ENCODE measurements around the gene PGP. TPM values are rescaled to one million over a fixed set of nuclear protein-coding genes. Genes with fewer than 3 reads are reported as not detected.
A peak's percentile ranks its signal among the peaks of the same experiment; 100 is the strongest.

Gene PGP
- total RNA-seq, 1 experiment from 2014 or later: 45.0 TPM

GRCh38 chr16:2233046-2233775 is 18.6 kb upstream of the PGP start:
- Mint-ChIP-seq H3K4me3 (ENCODE audit: low read depth, unreplicated experiment) (no peak overlapping the region), H3K4me1 (ENCODE audit: low read depth, unreplicated experiment) (peaks cover 8% of the 10 kb centered on the region)

DNA sequence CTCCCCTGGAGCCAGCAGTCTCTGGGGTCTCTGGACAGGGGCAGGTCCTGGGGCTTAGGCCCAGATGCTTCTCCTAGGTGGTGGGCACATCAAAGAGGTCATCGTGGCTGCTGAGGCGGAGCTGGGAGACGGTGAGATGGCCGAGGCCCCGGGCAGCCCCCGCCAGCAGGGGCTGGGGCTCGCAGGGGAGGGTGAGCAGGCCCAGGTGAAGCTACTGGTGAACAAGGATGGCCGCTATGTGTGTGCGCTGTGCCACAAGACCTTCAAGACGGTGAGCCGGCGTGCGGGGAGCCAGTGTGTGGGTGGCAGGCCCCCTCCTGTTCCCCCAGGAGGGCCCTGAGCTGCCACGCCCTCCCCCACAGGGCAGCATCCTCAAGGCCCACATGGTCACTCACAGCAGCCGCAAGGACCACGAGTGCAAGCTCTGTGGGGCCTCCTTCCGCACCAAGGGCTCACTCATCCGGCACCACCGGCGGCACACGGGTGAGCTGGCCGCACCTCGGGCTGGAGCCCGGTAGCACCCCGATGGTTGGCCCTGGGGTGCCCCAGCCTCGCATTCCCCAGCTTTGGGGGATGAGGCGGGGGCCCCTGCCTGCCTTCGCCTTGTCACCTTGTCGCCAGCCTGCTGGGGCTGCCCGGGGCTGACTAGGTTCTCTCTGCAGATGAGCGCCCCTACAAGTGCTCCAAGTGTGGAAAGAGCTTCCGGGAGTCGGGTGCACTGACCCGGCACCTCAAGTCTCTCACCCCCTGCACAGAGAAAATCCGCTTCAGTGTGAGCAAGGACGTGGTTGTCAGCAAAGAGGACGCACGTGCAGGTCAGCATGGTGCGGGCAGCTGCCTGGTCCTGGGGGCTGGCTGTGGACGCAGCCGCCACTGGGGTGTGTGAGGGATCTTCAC is 17.7 kb upstream of the PGP start:
- H3K4me1 Mint-ChIP-seq (ENCODE audit: low read depth, unreplicated experiment): peaks cover 8% of the 10 kb centered on the region
- TF ChIP-seq, protein P1, sequence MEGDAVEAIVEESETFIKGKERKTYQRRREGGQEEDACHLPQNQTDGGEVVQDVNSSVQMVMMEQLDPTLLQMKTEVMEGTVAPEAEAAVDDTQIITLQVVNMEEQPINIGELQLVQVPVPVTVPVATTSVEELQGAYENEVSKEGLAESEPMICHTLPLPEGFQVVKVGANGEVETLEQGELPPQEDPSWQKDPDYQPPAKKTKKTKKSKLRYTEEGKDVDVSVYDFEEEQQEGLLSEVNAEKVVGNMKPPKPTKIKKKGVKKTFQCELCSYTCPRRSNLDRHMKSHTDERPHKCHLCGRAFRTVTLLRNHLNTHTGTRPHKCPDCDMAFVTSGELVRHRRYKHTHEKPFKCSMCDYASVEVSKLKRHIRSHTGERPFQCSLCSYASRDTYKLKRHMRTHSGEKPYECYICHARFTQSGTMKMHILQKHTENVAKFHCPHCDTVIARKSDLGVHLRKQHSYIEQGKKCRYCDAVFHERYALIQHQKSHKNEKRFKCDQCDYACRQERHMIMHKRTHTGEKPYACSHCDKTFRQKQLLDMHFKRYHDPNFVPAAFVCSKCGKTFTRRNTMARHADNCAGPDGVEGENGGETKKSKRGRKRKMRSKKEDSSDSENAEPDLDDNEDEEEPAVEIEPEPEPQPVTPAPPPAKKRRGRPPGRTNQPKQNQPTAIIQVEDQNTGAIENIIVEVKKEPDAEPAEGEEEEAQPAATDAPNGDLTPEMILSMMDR (IDR thresholded peaks at IDR 0.05; ENCODE audit: unreplicated experiment): no peak
- DNase-seq: no peak
- peaks cover 72% of the 10 kb centered on the region for H3K36me3 Mint-ChIP-seq (ENCODE audit: insufficient read depth, unreplicated experiment)
- no TSS peak for BruUV-seq (replicated peaks)
- no peaks in the 10 kb centered on the region for H3K9me3 Mint-ChIP-seq (ENCODE audit: low read depth, unreplicated experiment)
- H3K4me3 Mint-ChIP-seq (ENCODE audit: low read depth, unreplicated experiment): no peak overlapping the region
- CTCF ChIA-PET: interaction anchor here (0.6 kb wide), 1 partner anchor 522 kb away, joined by 4 read pairs; no protein-coding TSS in a partner anchor
- no peaks in the 10 kb centered on the region for H3K27me3 Mint-ChIP-seq (ENCODE audit: unreplicated experiment)
- H3K27ac Mint-ChIP-seq (ENCODE audit: unreplicated experiment): no peak overlapping the region
- intact Hi-C loops (cut with micrococcal nuclease; ENCODE audit: unreplicated experiment): no loop called here

More at GRCh38 chr16:2233046-2233775, 18.6 kb upstream of the PGP start:
- no peak for DNase-seq
- no TSS peak for BruUV-seq (replicated peaks)
- TF ChIP-seq, protein P1 (IDR thresholded peaks at IDR 0.05; ENCODE audit: unreplicated experiment): no peak
- H3K27ac Mint-ChIP-seq (ENCODE audit: unreplicated experiment): peak overlapping the region; percentile 61
- H3K9me3 Mint-ChIP-seq (ENCODE audit: low read depth, unreplicated experiment): no peaks in the 10 kb centered on the region
- intact Hi-C loops (cut with micrococcal nuclease; ENCODE audit: unreplicated experiment): no loop called here
- H3K27me3 Mint-ChIP-seq (ENCODE audit: unreplicated experiment): no peaks in the 10 kb centered on the region
- H3K36me3 Mint-ChIP-seq (ENCODE audit: insufficient read depth, unreplicated experiment): peaks cover 67% of the 10 kb centered on the region
- CTCF ChIA-PET: interaction anchor here (0.6 kb wide), 2 partner anchors 15 to 521 kb away, joined by 4 to 5 read pairs; no protein-coding TSS in a partner anchor

- DNase-seq: no peak
- no peak overlapping the region for H3K4me3 Mint-ChIP-seq (ENCODE audit: low read depth, unreplicated experiment)
- no peaks in the 10 kb centered on the region for H3K27me3 Mint-ChIP-seq (ENCODE audit: unreplicated experiment)
- no TSS peak for BruUV-seq (replicated peaks)
- intact Hi-C loops (cut with micrococcal nuclease; ENCODE audit: unreplicated experiment): no loop called here
- H3K36me3 Mint-ChIP-seq (ENCODE audit: insufficient read depth, unreplicated experiment): peaks cover 76% of the 10 kb centered on the region
- peaks cover 12% of the 10 kb centered on the region for H3K4me1 Mint-ChIP-seq (ENCODE audit: low read depth, unreplicated experiment)
- TF ChIP-seq, protein P1 (IDR thresholded peaks at IDR 0.05; ENCODE audit: unreplicated experiment): no peak
- CTCF ChIA-PET: no interaction called here
- no peak overlapping the region for H3K27ac Mint-ChIP-seq (ENCODE audit: unreplicated experiment)
- H3K9me3 Mint-ChIP-seq (ENCODE audit: low read depth, unreplicated experiment): no peaks in the 10 kb centered on the region
These were observed 16.6 kb upstream of the PGP start for GRCh38 chr16:2231016-2231931.

DNA sequence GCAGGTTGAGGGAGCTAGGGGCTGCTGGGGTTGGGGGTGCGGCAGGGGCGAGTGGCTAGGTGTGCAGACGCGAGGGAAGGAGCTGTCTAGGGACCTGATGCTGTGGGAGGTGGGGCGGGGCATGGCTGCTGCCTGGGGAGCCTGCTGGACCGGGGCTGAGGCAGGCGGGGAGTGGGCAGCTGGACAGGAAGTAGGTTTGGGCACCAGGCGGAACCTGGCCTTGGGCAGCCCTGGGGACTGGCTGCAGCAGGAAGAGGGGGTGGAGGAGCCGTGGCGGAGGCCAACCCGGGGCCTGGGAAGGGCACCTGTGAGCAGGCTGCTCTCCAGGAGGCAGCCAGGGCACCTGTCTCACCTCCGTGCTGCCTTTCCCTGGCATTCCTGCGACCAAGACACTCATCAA is 15.7 kb upstream of the PGP start:
- no TSS peak for BruUV-seq (replicated peaks)
- Mint-ChIP-seq H3K9me3 (ENCODE audit: low read depth, unreplicated experiment) (no peaks in the 10 kb centered on the region), H3K4me1 (ENCODE audit: low read depth, unreplicated experiment) (peaks cover 13% of the 10 kb centered on the region), H3K36me3 (ENCODE audit: insufficient read depth, unreplicated experiment) (peaks cover 74% of the 10 kb centered on the region), H3K27ac (ENCODE audit: unreplicated experiment) (no peak overlapping the region), H3K4me3 (ENCODE audit: low read depth, unreplicated experiment) (no peak overlapping the region), H3K27me3 (ENCODE audit: unreplicated experiment) (no peaks in the 10 kb centered on the region)
- TF ChIP-seq, protein P1 (IDR thresholded peaks at IDR 0.05; ENCODE audit: unreplicated experiment): no peak
- DNase-seq: no peak
- CTCF ChIA-PET: no interaction called here
- intact Hi-C loops (cut with micrococcal nuclease; ENCODE audit: unreplicated experiment): no loop called here

All from Calu3 (cell line).